Neuronal stem cell (in vitro differentiated cells): ENCODE data around the gene MEF2A.

Experiments
- DNase-seq: peaks from one replicate; pipeline ENCODE4 v3.0.0-alpha.2; 2013; ENCODE audit warnings: low spot score
- H2AFZ ChIP-seq: one replicate; pipeline ENCODE4 v1.6.1; 2013; ENCODE audit warnings: mild to moderate bottlenecking, low read length, inconsistent platforms
- H2AK5ac ChIP-seq: 2 replicates; pipeline ENCODE4 v1.6.1; 2013; ENCODE audit warnings: low read depth, mild to moderate bottlenecking, inconsistent platforms, low read length, moderate library complexity, mixed read lengths
- H2BK120ac ChIP-seq: 2 replicates; pipeline ENCODE4 v1.6.1; 2013; ENCODE audit warnings: low read depth, mild to moderate bottlenecking, inconsistent platforms, low read length, moderate library complexity, mixed read lengths
- H2BK12ac ChIP-seq: one replicate; pipeline ENCODE4 v1.6.1; 2013; ENCODE audit warnings: low read length, inconsistent platforms
- H2BK15ac ChIP-seq: 2 replicates; pipeline ENCODE4 v1.6.1; 2013; ENCODE audit warnings: mild to moderate bottlenecking, low read length, inconsistent platforms, mixed read lengths
- H2BK5ac ChIP-seq: one replicate; pipeline ENCODE4 v1.6.1; 2013; ENCODE audit warnings: inconsistent platforms, mild to moderate bottlenecking, low read length, moderate library complexity
- H3K14ac ChIP-seq: one replicate; pipeline ENCODE4 v1.6.1; 2013; ENCODE audit warnings: low read length, inconsistent platforms
- H3K18ac ChIP-seq: 2 replicates; pipeline ENCODE4 v1.6.1; 2013; ENCODE audit warnings: low read length, inconsistent platforms
- H3K23ac ChIP-seq: 2 replicates; pipeline ENCODE4 v1.6.1; 2013; ENCODE audit warnings: low read depth, mild to moderate bottlenecking, mixed read lengths, low read length, inconsistent platforms; ENCODE audit not compliant: poor library complexity
- H3K27ac ChIP-seq: replicated peaks from 3 replicates; pipeline ENCODE4 v1.5.1; 2013; ENCODE audit warnings: low read length, inconsistent platforms
- H3K27me3 ChIP-seq, 3 experiments: 2 replicates each; pipeline ENCODE4 v1.6.1; 2013; ENCODE audit warnings: low read length in 3 of 3, mild to moderate bottlenecking in 2 of 3, inconsistent platforms in 1 of 3, low read depth in 1 of 3, mixed read lengths in 1 of 3, moderate library complexity in 1 of 3; ENCODE audit not compliant: control insufficient read depth in 3 of 3, insufficient read depth in 3 of 3
- H3K36me3 ChIP-seq, 2 donors: replicated peaks in 1 of 2; 2 replicates each; pipeline ENCODE4 v1.6.1; 2013; ENCODE audit warnings: low read length in 2 of 2; ENCODE audit not compliant: control insufficient read depth in 2 of 2, insufficient read depth in 2 of 2
- H3K4ac ChIP-seq: 2 replicates; pipeline ENCODE4 v1.6.1; 2013; ENCODE audit warnings: inconsistent platforms, mild to moderate bottlenecking, low read length, moderate library complexity
- H3K4me1 ChIP-seq, 2 donors: 1 replicate in 1 of 2; 2 replicates in 1 of 2; pipeline ENCODE4 v1.6.1; 2013; ENCODE audit warnings: low read length in 2 of 2, low read depth in 1 of 2; ENCODE audit not compliant: control insufficient read depth in 2 of 2, insufficient read depth in 1 of 2
- H3K4me2 ChIP-seq: one replicate; pipeline ENCODE4 v1.6.1; 2013; ENCODE audit warnings: mild to moderate bottlenecking, low read length, inconsistent platforms; ENCODE audit not compliant: insufficient read depth, poor library complexity, severe bottlenecking
- H3K4me3 ChIP-seq, 2 donors: 2 replicates each; pipeline ENCODE4 v1.5.1; 2013; ENCODE audit warnings: low read length in 2 of 2, mild to moderate bottlenecking in 2 of 2, inconsistent platforms in 1 of 2, moderate library complexity in 1 of 2
- H3K79me1 ChIP-seq: one replicate; pipeline ENCODE4 v1.6.1; 2013; ENCODE audit warnings: low read depth, mild to moderate bottlenecking, inconsistent platforms, low read length, moderate library complexity
- H3K9ac ChIP-seq: one replicate; pipeline ENCODE4 v1.6.1; 2013; ENCODE audit warnings: mild to moderate bottlenecking, low read depth, low read length, inconsistent platforms; ENCODE audit not compliant: poor library complexity
- H3K9me3 ChIP-seq, 2 donors: replicated peaks in 1 of 2; 2 replicates each; pipeline versions ENCODE3 to v1.6.1; 2013; ENCODE audit warnings: low read length in 2 of 2, mild to moderate bottlenecking in 2 of 2, inconsistent platforms in 1 of 2, low read depth in 1 of 2, mixed read lengths in 1 of 2, moderate library complexity in 1 of 2; ENCODE audit not compliant: control insufficient read depth in 2 of 2, insufficient read depth in 1 of 2
- H4K8ac ChIP-seq: one replicate; pipeline ENCODE4 v1.6.1; 2013; ENCODE audit warnings: low read depth, mild to moderate bottlenecking, inconsistent platforms, low read length, moderate library complexity
- H4K91ac ChIP-seq: one replicate; pipeline ENCODE4 v1.6.1; 2013; ENCODE audit warnings: low read length, low read depth, mild to moderate bottlenecking, inconsistent platforms; ENCODE audit not compliant: poor library complexity
- WGBS, 2 donors: extraction: QIAGEN DNeasy Blood & Tissue Kit; methylation state at CpG; one replicate each; pipeline ENCODE4 v1.1.7; 2013; ENCODE audit warnings: missing lambda C conversion rate in 2 of 2, mixed read lengths in 1 of 2; ENCODE audit not compliant: insufficient read length in 2 of 2, insufficient replicate concordance in 1 of 2; ENCODE audit errors: extremely low coverage in 2 of 2; 5-methylcytosine and 5-hydroxymethylcytosine counted together

The MEF2A gene

DNA sequence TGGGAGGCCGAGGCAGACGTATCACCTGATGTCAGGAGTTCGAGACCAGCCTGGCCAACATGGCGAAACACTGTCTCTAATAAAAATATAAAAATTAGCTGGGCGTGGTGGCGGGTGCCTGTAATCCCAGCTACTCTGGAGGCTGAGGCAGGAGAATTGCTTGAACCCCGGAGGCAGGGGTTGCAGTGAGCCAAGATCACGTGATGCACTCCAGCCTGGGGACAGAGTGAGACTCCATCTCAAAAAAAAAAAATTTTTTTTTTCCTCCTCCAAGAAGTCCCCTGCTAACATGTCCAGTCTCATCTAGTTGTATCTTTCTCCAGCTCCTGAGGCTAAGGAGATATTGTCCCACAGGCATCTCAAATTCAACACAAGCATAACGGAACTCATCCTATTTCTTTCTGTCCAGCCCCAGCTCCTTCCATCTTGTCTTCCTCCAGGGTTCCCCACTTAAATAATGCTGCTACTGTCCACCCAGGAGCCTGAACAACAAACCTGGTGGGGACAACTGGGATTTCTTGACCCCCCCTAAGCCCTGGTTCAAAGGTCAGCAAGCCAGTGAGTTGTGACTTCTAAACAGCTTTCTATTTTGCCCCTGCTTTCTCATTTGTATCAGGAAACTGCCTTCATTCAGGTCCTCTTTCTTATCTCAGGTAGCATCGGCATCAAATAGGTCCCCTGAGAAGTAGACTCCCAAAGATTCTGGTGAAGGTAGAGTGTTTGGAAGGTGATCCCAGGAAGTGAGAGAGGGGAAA lies 4.1 kb upstream of the MEF2A start:
- H2AK5ac ChIP-seq = no peak overlapping the region
- H2BK15ac ChIP-seq = no peak overlapping the region
- H3K18ac ChIP-seq = no peak overlapping the region
- H3K79me1 ChIP-seq = peaks cover 1% of the 10 kb centered on the region
- H3K9ac ChIP-seq = no peak overlapping the region
- H3K23ac ChIP-seq = no peak overlapping the region
- no peak overlapping the region for H2AFZ ChIP-seq
- no peak overlapping the region for H3K4me3 ChIP-seq
- WGBS, 2 donors = no CpG with 5 or more reads among the region's 10 CpGs
- no peak overlapping the region for H2BK120ac ChIP-seq
- peaks cover 0 to 2% (median 0%) of the 10 kb centered on the region in 3 experiments for H3K27me3 ChIP-seq
- H2BK12ac ChIP-seq = no peak overlapping the region
- H3K9me3 ChIP-seq = no peaks in the 10 kb centered on the region
- H3K14ac ChIP-seq = no peak overlapping the region
- no peak for DNase-seq
- no peak overlapping the region for H3K4ac ChIP-seq
- H3K4me1 ChIP-seq = peaks cover 0 to 6% of the 10 kb centered on the region in 2 donors
- no peak overlapping the region for H2BK5ac ChIP-seq
- H3K4me2 ChIP-seq = no peak overlapping the region
- no peak overlapping the region for H4K8ac ChIP-seq
- no peak overlapping the region for H4K91ac ChIP-seq
- H3K27ac ChIP-seq = no peak overlapping the region
- H3K36me3 ChIP-seq = no peaks in the 10 kb centered on the region

DNA sequence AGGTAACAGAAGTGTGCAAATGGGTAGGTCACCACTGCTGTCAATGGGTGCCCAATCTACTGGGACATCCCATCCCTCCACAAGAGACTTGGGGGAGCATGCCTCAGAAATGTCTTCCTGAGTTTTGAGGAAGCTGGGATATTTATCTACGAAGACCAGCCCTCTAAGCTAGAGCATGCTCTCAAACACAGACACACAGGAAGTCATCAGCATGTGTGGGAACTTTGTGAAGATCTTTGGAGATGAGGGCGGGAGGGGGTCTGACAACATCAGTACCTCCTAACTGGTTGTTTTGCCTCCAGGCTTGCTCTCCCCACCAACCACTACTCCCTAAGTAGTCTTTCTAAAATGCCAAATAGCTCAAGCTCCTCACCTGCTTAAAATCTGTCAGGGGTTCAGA lies 3.5 kb upstream of the MEF2A start:
- Histone ChIP-seq H3K9me3 (no peaks in the 10 kb centered on the region), H4K8ac (no peak overlapping the region), H3K18ac (no peak overlapping the region), H3K9ac (no peak overlapping the region), H3K14ac (no peak overlapping the region), H3K4me3 (no peak overlapping the region), H3K79me1 (peaks cover 1% of the 10 kb centered on the region), H3K27ac (no peak overlapping the region), H3K4ac (no peak overlapping the region), H2AFZ (no peak overlapping the region), H3K23ac (no peak overlapping the region), H3K4me2 (no peak overlapping the region), H2BK120ac (no peak overlapping the region), H4K91ac (no peak overlapping the region), H2BK5ac (no peak overlapping the region), H2AK5ac (no peak overlapping the region), H3K4me1 (peaks cover 0 to 6% of the 10 kb centered on the region in 2 donors), H3K36me3 (no peaks in the 10 kb centered on the region), H2BK15ac (no peak overlapping the region), H2BK12ac (no peak overlapping the region), H3K27me3 (peaks cover 0 to 2% (median 0%) of the 10 kb centered on the region in 3 experiments)
- WGBS, 2 donors = no CpG with 5 or more reads among the region's 2 CpGs
- no peak for DNase-seq

DNA sequence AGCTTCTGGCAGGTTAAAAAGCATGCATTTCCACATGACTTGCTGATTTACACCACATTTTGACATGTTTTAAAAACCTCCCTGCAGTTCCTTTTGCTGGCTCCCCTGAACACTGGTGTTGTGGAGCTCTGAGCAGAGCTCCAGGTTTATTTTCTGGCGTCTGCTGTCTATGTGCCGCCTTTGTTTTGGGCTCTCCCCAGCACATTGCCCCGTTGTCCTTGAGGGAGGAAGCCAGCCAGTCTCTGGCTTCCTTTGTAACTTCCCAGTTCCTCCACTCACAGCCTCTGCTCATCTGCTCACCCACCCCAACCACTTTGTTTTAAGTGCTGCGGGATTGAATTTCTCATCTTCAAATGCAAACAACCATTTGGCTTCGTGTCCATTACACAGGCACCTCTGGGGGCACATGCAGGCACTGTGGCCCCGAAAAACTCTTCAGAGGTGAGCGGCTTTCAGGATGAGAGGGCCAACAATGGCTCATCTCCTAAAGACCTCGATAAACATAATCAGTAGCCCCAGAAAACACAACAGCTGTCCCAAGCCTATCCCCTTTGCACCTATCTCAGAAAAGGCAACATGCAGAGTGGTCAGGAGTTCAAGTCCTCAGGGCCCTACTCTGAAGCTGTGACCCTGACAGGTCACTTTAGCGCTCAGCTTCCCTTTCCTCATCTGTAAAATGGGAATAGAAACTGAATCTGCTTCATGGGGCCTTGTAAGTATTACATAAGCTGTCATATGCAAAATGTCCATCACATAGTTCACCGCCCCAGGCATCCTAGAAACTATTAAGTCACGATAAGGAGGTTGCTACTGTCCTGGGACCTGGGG lies 1.3 kb upstream of the MEF2A start:
- Histone ChIP-seq H3K4ac (no peak overlapping the region), H2BK5ac (no peak overlapping the region), H3K4me2 (peak overlapping the region; percentile 86), H3K27me3 (peaks cover 0 to 2% (median 0%) of the 10 kb centered on the region in 3 experiments), H3K23ac (no peak overlapping the region), H2AFZ (peak overlapping the region; percentile 99), H4K8ac (no peak overlapping the region), H3K27ac (no peak overlapping the region), H3K9ac (no peak overlapping the region), H2BK15ac (no peak overlapping the region), H3K4me1 (peaks cover 1 to 12% of the 10 kb centered on the region in 2 donors), H4K91ac (no peak overlapping the region), H3K14ac (peak overlapping the region; percentile 17), H3K4me3 (peak overlapping the region; percentile 88), H2BK12ac (no peak overlapping the region), H3K79me1 (peaks cover 1% of the 10 kb centered on the region), H3K9me3 (no peaks in the 10 kb centered on the region), H2AK5ac (no peak overlapping the region), H3K18ac (peak overlapping the region; percentile 95), H3K36me3 (peaks cover 0 to 3% of the 10 kb centered on the region in 2 donors), H2BK120ac (no peak overlapping the region)
- DNase-seq = no peak
- WGBS, 2 donors = no CpG with 5 or more reads among the region's 11 CpGs

DNA sequence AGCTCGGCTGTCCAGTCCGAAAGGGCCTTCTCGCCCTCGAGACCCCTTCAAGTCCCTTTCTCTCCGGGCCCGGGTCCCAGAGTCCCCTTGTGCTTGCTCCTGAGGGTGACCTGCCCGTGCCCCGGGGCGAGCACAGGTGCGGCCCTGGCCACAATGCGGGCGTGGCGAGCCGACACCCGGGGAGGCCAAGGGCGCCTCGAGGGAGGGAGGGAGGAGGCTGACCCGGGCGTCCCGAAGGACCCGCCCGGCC lies 810 bp upstream of the MEF2A start:
- H4K8ac ChIP-seq = no peak overlapping the region
- H2BK12ac ChIP-seq = no peak overlapping the region
- no peaks in the 10 kb centered on the region for H3K9me3 ChIP-seq
- peaks cover 0 to 2% (median 0%) of the 10 kb centered on the region in 3 experiments for H3K27me3 ChIP-seq
- no peak overlapping the region for H3K27ac ChIP-seq
- no CpG with 5 or more reads among the region's 22 CpGs for WGBS, 2 donors
- H2BK5ac ChIP-seq = no peak overlapping the region
- H3K23ac ChIP-seq = no peak overlapping the region
- H4K91ac ChIP-seq = no peak overlapping the region
- H3K14ac ChIP-seq = peak overlapping the region; percentile 17
- H3K79me1 ChIP-seq = peaks cover 1% of the 10 kb centered on the region
- no peak overlapping the region for H2BK120ac ChIP-seq
- H3K36me3 ChIP-seq = peaks cover 0 to 3% of the 10 kb centered on the region in 2 donors
- H2AFZ ChIP-seq = peak overlapping the region; percentile 99
- H3K18ac ChIP-seq = peak overlapping the region; percentile 95
- H3K4ac ChIP-seq = no peak overlapping the region
- H3K4me1 ChIP-seq = peaks cover 1 to 12% of the 10 kb centered on the region in 2 donors
- peak; percentile 43 for DNase-seq
- H3K9ac ChIP-seq = peak overlapping the region; percentile 57
- no peak overlapping the region for H2AK5ac ChIP-seq
- no peak overlapping the region for H2BK15ac ChIP-seq
- H3K4me3 ChIP-seq = peak overlapping the region; percentile 88
- H3K4me2 ChIP-seq = peak overlapping the region; percentile 86
